Gastrocnemius medialis (tissue), 4 donors: Measurements from ENCODE around the gene BCORL1. TPM values are rescaled to one million over a fixed set of nuclear protein-coding genes. Genes with fewer than 3 reads are reported as not detected.

Source experiments
- ATAC-seq, 2 donors: fragments of 150-250 bp; one replicate each; pipeline ENCODE4 v1.9.1; 2016
- DNase-seq, 2 donors: peaks; one replicate each; pipeline ENCODE4 v3.0.0-alpha.2; 2019
- H3K27ac ChIP-seq, 4 donors: fragments of 200-600 bp; sonication (generic); 1 replicate in 1 of 4; 2 replicates in 3 of 4; pipeline ENCODE4 v1.5.1; 2016 to 2018; ENCODE audit warnings: mild to moderate bottlenecking in 2 of 4, moderate library complexity in 1 of 4
- H3K27me3 ChIP-seq, 3 donors: fragments of 200-600 bp; sonication (generic) in 2 of 3; 1 replicate in 1 of 3; 2 replicates in 2 of 3; pipeline versions ENCODE4 v1.5.1 to v1.6.0; 2016 to 2019; ENCODE audit warnings: mild to moderate bottlenecking in 1 of 3, moderate library complexity in 1 of 3
- H3K36me3 ChIP-seq, 2 donors: fragments of 200-600 bp; sonication (generic) in 1 of 2; one replicate each; pipeline ENCODE4 v1.5.1; 2017 to 2018
- H3K4me1 ChIP-seq, 2 donors: fragments of 200-600 bp; sonication (generic) in 1 of 2; one replicate each; pipeline ENCODE4 v1.5.1; 2016 to 2017; ENCODE audit warnings: mild to moderate bottlenecking in 2 of 2
- H3K4me3 ChIP-seq, 4 donors: fragments of 200-600 bp; sonication (generic) in 3 of 4; 1 replicate in 1 of 4; 2 replicates in 3 of 4; pipeline ENCODE4 v1.5.1; 2016 to 2019; ENCODE audit warnings: mild to moderate bottlenecking in 2 of 4
- H3K9me3 ChIP-seq, 3 donors: fragments of 200-600 bp; sonication (generic) in 2 of 3; 1 replicate in 1 of 3; 2 replicates in 2 of 3; pipeline ENCODE4 v1.5.1; 2016 to 2019
- POLR2A ChIP-seq, 2 donors: fragments of 450-650 bp; IDR thresholded peaks; one replicate each; pipeline ENCODE4 v1.6.1; 2017; ENCODE audit warnings: antibody characterized with exemption in 2 of 2, mild to moderate bottlenecking in 2 of 2, moderate library complexity in 2 of 2
- in situ Hi-C, 4 donors: fragments of 200-750 bp; cut with MboI; loops; one replicate each; pipeline versions ENCODE4 v1.15.0 to v1.8.0; 2017; ENCODE audit warnings: low sequenced_read_pairs in 4 of 4
- intact Hi-C: fragments of 100-400 bp; cut with DNase I; formaldehyde crosslinking; loops from one replicate; pipeline ENCODE4 v1.15.1; 2023; ENCODE audit warnings: low total_unique reads
- total RNA-seq, 4 donors: library from RNA; depleted of rRNA; stranded (reverse); fragments of >200 nt; gene quantifications; one replicate each; pipeline versions ENCODE4 v1.1.0 to v1.2.3, GENCODE V29; 2016
- TF ChIP-seq, protein P1 (sequence below), 5 experiments: fragments of 450-650 bp in 3 of 5; fragments of 200-600 bp in 2 of 5; sonication (generic) in 2 of 5; IDR thresholded peaks in 4 of 5; conservative IDR thresholded peaks in 1 of 5; 1 replicate in 4 of 5; 2 replicates in 1 of 5; pipeline ENCODE4 v1.5.1; 2016 to 2019; ENCODE audit warnings: antibody characterized with exemption in 5 of 5, mild to moderate bottlenecking in 3 of 5, moderate library complexity in 3 of 5

BCORL1 gene
- total RNA-seq: 1 to 10 TPM; 1.1 to 3.6 (median 2.4) TPM

GRCh38 chrX:129982300-129983251 is at the start of gene BCORL1:
Gene BCORL1, plus strand, starts transcription at chrX:129982635. Its CDS starts 22,597 bp downstream, at chrX:130005232.
- intact Hi-C loops (loop anchor here (1.0 to 5.0 kb wide), 5 partner anchors 45 to 185 kb away; partner anchors contain the start of genes AIFM1 and ZDHHC9), in situ Hi-C loops (loop anchor here in 1 of 4 donors (5.0 kb wide), 1 partner anchor 50 kb away; no protein-coding TSS in a partner anchor)
- Histone ChIP-seq H3K27ac (peak within 1 kb of the TSS in 3 of 4 donors; percentile 76 to 81 (median 78)), H3K4me3 (peak within 1 kb of the TSS in 1 of 4 donors; percentile 65), H3K4me1 (peaks cover 0 to 10% of the 10 kb centered on the region in 2 donors), H3K36me3 (no peaks in the 10 kb centered on the region), H3K9me3 (no peaks in the 10 kb centered on the region), H3K27me3 (no peaks in the 10 kb centered on the region)
- ATAC-seq: peak; percentile 80
- TF ChIP-seq, protein P1, sequence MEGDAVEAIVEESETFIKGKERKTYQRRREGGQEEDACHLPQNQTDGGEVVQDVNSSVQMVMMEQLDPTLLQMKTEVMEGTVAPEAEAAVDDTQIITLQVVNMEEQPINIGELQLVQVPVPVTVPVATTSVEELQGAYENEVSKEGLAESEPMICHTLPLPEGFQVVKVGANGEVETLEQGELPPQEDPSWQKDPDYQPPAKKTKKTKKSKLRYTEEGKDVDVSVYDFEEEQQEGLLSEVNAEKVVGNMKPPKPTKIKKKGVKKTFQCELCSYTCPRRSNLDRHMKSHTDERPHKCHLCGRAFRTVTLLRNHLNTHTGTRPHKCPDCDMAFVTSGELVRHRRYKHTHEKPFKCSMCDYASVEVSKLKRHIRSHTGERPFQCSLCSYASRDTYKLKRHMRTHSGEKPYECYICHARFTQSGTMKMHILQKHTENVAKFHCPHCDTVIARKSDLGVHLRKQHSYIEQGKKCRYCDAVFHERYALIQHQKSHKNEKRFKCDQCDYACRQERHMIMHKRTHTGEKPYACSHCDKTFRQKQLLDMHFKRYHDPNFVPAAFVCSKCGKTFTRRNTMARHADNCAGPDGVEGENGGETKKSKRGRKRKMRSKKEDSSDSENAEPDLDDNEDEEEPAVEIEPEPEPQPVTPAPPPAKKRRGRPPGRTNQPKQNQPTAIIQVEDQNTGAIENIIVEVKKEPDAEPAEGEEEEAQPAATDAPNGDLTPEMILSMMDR (IDR thresholded peaks at IDR 0.05 in 4 of 5, conservative IDR thresholded peaks at IDR 0.05 in 1 of 5): no peak
- peak; percentile 73 to 84 for TF ChIP-seq POLR2A (IDR thresholded peaks at IDR 0.05)
- peak; percentile 84 to 87 for DNase-seq

GRCh38 chrX:129932821-129933321 is 49.6 kb upstream of the BCORL1 start:
- peak overlapping the region; percentile 58 to 77 (median 75) for H3K27ac ChIP-seq
- ATAC-seq (peak; percentile 5 to 9), DNase-seq (peak in 1 of 2 donors; percentile 12)

GRCh38 chrX:129933700-129934099 is 48.7 kb upstream of the BCORL1 start:
- no peaks in the 10 kb centered on the region for H3K9me3 ChIP-seq
- TF ChIP-seq, protein P1 (IDR thresholded peaks at IDR 0.05 in 4 of 5, conservative IDR thresholded peaks at IDR 0.05 in 1 of 5): no peak
- TF ChIP-seq POLR2A (IDR thresholded peaks at IDR 0.05): no peak
- no peaks in the 10 kb centered on the region for H3K4me1 ChIP-seq
- H3K36me3 ChIP-seq: no peaks in the 10 kb centered on the region
- H3K4me3 ChIP-seq: no peak overlapping the region
- ATAC-seq (no peak), DNase-seq (no peak)
- H3K27ac ChIP-seq: no peak overlapping the region
- H3K27me3 ChIP-seq: no peaks in the 10 kb centered on the region
- in situ Hi-C loops (loop anchor here in 1 of 4 donors (5.0 kb wide), 1 partner anchor 49 kb away; the partner anchor contains the start of gene BCORL1), intact Hi-C loops (loop anchor here (2.0 kb wide), 1 partner anchor 19 kb away; no protein-coding TSS in a partner anchor)

More at GRCh38 chrX:129932821-129933321, 49.6 kb upstream of the BCORL1 start:
- no peaks in the 10 kb centered on the region for H3K27me3 ChIP-seq
- TF ChIP-seq POLR2A (IDR thresholded peaks at IDR 0.05): no peak
- TF ChIP-seq, protein P1 (IDR thresholded peaks at IDR 0.05 in 4 of 5, conservative IDR thresholded peaks at IDR 0.05 in 1 of 5): no peak
- H3K9me3 ChIP-seq: no peaks in the 10 kb centered on the region
- peak overlapping the region; percentile 51 to 78 (median 54) for H3K4me3 ChIP-seq
- in situ Hi-C loops (loop anchor here in 1 of 4 donors (5.0 kb wide), 1 partner anchor 49 kb away; the partner anchor contains the start of gene BCORL1), intact Hi-C loops (loop anchor here (2.0 kb wide), 1 partner anchor 20 kb away; no protein-coding TSS in a partner anchor)
- H3K4me1 ChIP-seq: no peaks in the 10 kb centered on the region
- peaks cover 0 to 1% of the 10 kb centered on the region in 2 donors for H3K36me3 ChIP-seq

- H3K4me3 ChIP-seq: no peak overlapping the region
- intact Hi-C loops (no loop called here), in situ Hi-C loops (loop anchor here in 1 of 4 donors (5.0 kb wide), 1 partner anchor 48 kb away; the partner anchor contains the start of gene BCORL1)
- ATAC-seq (no peak), DNase-seq (no peak)
- TF ChIP-seq, protein P1 (IDR thresholded peaks at IDR 0.05 in 4 of 5, conservative IDR thresholded peaks at IDR 0.05 in 1 of 5): no peak
- no peak for TF ChIP-seq POLR2A (IDR thresholded peaks at IDR 0.05)
- no peaks in the 10 kb centered on the region for H3K4me1 ChIP-seq
- H3K36me3 ChIP-seq: no peaks in the 10 kb centered on the region
- H3K9me3 ChIP-seq: no peaks in the 10 kb centered on the region
- no peaks in the 10 kb centered on the region for H3K27me3 ChIP-seq
- H3K27ac ChIP-seq: no peak overlapping the region
Observed at GRCh38 chrX:129934461-129934860, 48.0 kb upstream of the BCORL1 start.
